CD4-positive, alpha-beta T cell treated with Interleukin-21 for 1 hour (primary cell): ENCODE results near the gene MEG3.
"Not testable (repeated sequence)": the region's sequence is repeated elsewhere in the genome, so short reads cannot be mapped to it uniquely, and the experiment has no call there.

Experiments
- DNase-seq: peaks from one replicate; pipeline ENCODE4 v3.0.0-alpha.2; 2020

Gene MEG3

GRCh38 chr14:100816286-100816949, 9.5 kb upstream of the MEG3 start:
- no peak for DNase-seq

- DNase-seq: no peak
Observed at GRCh38 chr14:100816950-100817901, 8.7 kb upstream of the MEG3 start.

GRCh38 chr14:100818221-100818699, 7.7 kb upstream of the MEG3 start:
- DNase-seq: no peak

- DNase-seq: not testable (repeated sequence)
Observed at GRCh38 chr14:100818923-100819322, 7.0 kb upstream of the MEG3 start.

- no peak for DNase-seq
Observed at GRCh38 chr14:100819453-100819828, 6.5 kb upstream of the MEG3 start.

- DNase-seq: no peak
Observed at GRCh38 chr14:100819829-100820475, 6.0 kb upstream of the MEG3 start.

GRCh38 chr14:100820957-100821356, 5.0 kb upstream of the MEG3 start:
- DNase-seq: no peak

GRCh38 chr14:100822013-100822412, 3.9 kb upstream of the MEG3 start:
- DNase-seq: no peak

GRCh38 chr14:100822532-100823296, 3.2 kb upstream of the MEG3 start:
- DNase-seq: no peak

GRCh38 chr14:100823413-100824080, 2.4 kb upstream of the MEG3 start:
- no peak for DNase-seq

GRCh38 chr14:100824091-100824551, 1.8 kb upstream of the MEG3 start:
- no peak for DNase-seq

GRCh38 chr14:100824901-100825712, 811 bp upstream of the MEG3 start:
- no peak for DNase-seq

GRCh38 chr14:100826391-100827100, 628 bp downstream of the MEG3 start:
- DNase-seq: no peak

- no peak for DNase-seq
Observed at GRCh38 chr14:100827101-100828021, 1.4 kb downstream of the MEG3 start.

- DNase-seq: no peak
Observed at GRCh38 chr14:100828031-100828769, 2.3 kb downstream of the MEG3 start.

GRCh38 chr14:100830681-100831080, 4.8 kb downstream of the MEG3 start:
- DNase-seq: no peak

GRCh38 chr14:100832311-100832960, 6.5 kb downstream of the MEG3 start:
- no peak for DNase-seq
